GM18868 (cell line): ENCODE measurements around the gene OR2T8.
A peak's percentile ranks its signal among the peaks of the same experiment; 100 is the strongest.

Experiments used
- ATAC-seq: cut with Tn5 transposase; IDR thresholded peaks from one replicate; pipeline ENCODE4 v1.9.1; 2021; ENCODE audit warnings: mild to moderate bottlenecking, moderate library complexity; ENCODE audit not compliant: unreplicated experiment

OR2T8 gene

DNA sequence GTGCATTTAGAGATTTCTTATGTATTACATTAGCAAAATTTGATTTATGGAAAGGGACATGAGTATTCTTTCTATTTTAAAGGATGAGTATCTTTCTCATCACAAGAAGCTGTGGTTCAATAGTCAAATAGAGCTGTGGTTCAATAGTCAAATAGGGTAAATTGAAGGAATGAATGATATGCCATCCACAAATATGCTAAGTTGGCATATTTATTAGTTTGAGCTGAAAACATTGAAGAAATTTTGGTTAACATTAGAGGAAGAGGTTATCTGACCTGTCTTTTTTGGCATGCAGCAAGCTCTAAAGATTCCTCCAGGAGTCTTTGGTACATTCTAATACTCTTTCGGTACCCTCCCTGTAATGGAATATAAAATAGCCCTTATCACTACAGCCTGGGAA is 33.4 kb downstream of the OR2T8 start:
- ATAC-seq: no peak

DNA sequence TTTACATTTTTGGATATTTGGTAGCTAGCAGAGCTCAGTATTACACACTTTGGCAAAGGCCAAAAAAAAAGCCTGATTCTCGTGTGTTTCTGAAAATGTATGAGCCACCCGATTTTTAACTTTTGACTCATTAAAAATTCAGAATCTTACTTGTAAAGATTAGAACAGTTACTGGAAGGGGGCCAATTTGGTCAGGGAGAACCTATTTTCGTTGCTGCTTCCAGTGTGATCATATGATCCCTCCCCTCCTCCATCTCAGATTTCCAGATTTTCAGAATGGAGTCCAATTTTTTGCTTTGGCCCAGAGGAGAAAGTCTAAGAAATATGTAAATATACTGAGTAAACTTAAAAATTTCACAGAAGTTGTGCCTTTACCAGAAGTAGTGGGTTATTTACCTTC is 41.7 kb downstream of the OR2T8 start:
- ATAC-seq: no peak

DNA sequence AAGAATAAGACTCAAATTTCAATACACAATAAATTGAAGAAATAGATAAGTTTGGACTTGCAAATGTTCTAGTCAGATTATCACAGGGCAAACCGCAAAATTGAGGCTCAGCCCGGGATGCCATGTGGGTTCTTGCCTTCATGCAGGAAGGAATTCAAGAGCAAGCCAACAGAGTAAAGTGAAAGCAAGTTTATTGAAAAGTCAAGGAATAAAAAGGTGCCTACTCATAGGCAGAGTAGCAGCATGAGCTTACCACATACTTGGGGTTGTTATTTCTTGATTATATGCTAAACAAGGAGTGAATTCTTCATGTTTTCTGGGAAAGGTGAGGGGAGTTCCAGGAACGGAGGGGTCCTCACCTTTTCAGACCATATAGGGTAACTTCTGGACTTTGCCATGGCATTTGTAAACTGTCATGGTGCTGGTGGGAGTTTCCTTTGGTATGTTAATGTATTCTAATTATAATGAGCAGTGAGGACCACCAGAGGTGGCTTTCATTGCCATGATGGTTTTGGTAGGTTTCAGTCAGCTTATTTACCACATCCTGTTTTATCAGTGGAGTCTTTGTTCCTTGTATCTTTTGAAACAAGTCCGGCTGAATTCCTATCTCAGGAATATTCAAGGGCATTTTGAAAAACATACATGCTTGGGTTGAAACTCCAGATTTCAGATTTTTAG is 43.0 kb downstream of the OR2T8 start:
- ATAC-seq: no peak

DNA sequence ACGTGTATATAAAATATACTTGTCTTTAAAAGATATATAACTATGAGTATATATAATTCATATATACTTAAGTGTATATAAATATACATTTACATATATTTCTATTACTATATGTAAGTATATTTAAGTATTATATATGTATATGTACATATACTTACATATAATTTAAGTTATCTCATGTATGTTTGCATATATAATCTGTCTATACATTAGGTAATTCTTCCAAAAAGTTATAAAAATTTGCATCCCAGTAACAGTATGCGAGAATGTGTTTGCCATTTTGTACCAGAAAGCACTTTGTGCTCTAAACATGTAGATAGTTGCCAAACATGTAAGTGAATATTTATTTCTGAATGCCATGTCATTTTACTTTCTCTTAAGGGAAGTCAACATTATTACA is 44.9 kb downstream of the OR2T8 start, which contains the start of gene OR2AK2:
Gene OR2AK2 (plus strand): TSS at position 301 of the 400 bp plus-strand sequence. CDS start 144 bp downstream, outside the sequence.
- no peak for ATAC-seq

- peak; percentile 74 for ATAC-seq
Measured at GRCh38 chr1:247966532-247967204, 46.6 kb downstream of the OR2T8 start.
